Breast epithelium (tissue), 3 donors: ENCODE results near the gene LARP4.
"Not testable (repeated sequence)": the region's sequence is repeated elsewhere in the genome, so short reads cannot be mapped to it uniquely, and the experiment has no call there.

Experiments used
- POLR2A ChIP-seq: fragments of 450-650 bp; IDR thresholded peaks from one replicate; pipeline ENCODE4 v1.6.1; 2016; ENCODE audit warnings: antibody characterized with exemption, mild to moderate bottlenecking, moderate library complexity
- TF ChIP-seq, protein P1 (sequence below), 3 donors: fragments of 450-650 bp; IDR thresholded peaks; one replicate each; pipeline ENCODE4 v1.5.1; 2016 to 2017; ENCODE audit warnings: antibody characterized with exemption in 3 of 3, mild to moderate bottlenecking in 3 of 3, moderate library complexity in 3 of 3

GRCh38 chr12:50449671-50450070, 49.0 kb downstream of the LARP4 start:
- TF ChIP-seq, protein P1, sequence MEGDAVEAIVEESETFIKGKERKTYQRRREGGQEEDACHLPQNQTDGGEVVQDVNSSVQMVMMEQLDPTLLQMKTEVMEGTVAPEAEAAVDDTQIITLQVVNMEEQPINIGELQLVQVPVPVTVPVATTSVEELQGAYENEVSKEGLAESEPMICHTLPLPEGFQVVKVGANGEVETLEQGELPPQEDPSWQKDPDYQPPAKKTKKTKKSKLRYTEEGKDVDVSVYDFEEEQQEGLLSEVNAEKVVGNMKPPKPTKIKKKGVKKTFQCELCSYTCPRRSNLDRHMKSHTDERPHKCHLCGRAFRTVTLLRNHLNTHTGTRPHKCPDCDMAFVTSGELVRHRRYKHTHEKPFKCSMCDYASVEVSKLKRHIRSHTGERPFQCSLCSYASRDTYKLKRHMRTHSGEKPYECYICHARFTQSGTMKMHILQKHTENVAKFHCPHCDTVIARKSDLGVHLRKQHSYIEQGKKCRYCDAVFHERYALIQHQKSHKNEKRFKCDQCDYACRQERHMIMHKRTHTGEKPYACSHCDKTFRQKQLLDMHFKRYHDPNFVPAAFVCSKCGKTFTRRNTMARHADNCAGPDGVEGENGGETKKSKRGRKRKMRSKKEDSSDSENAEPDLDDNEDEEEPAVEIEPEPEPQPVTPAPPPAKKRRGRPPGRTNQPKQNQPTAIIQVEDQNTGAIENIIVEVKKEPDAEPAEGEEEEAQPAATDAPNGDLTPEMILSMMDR (IDR thresholded peaks at IDR 0.05): not testable (repeated sequence)
- not testable (repeated sequence) for TF ChIP-seq POLR2A
